B cell (primary cell): ENCODE measurements around the gene B3GNT9. TPM values are rescaled to one million over a fixed set of nuclear protein-coding genes. Genes with fewer than 3 reads are reported as not detected.

Source experiments
- ATAC-seq: fragments of 200-7000 bp; cut with Tn5 transposase; one replicate; pipeline ENCODE4 v1.10.0; 2021; ENCODE audit warnings: low read depth, mild to moderate bottlenecking, moderate number of reproducible peaks, moderate library complexity
- CTCF ChIA-PET: fragments of 350-600 bp; sonication (Branson Sonifier 250); formaldehyde crosslinking; loops from one replicate; lab custom pipeline; 2021; ENCODE audit warnings: antibody characterized with exemption, inconsistent platforms; lab: Charles Lee
- POLR2A ChIA-PET: fragments of 350-600 bp; sonication (Branson Sonifier 250); formaldehyde crosslinking; loops from one replicate; lab custom pipeline; 2021; ENCODE audit warnings: antibody characterized with exemption; lab: Charles Lee
- DNase-seq: peaks from one replicate; pipeline ENCODE4 v3.0.0; 2013
- H2AFZ ChIP-seq: 2 replicates; pipeline ENCODE4 v1.6.1; 2012; ENCODE audit warnings: mild to moderate bottlenecking, low read depth, low read length; ENCODE audit not compliant: insufficient read depth, poor library complexity, severe bottlenecking
- H3K27ac ChIP-seq, 2 donors: 1 replicate in 1 of 2; 2 replicates in 1 of 2; pipeline ENCODE4 v1.5.1; 2012 to 2013; ENCODE audit warnings: low read length in 2 of 2, mild to moderate bottlenecking in 2 of 2, moderate library complexity in 1 of 2
- H3K27me3 ChIP-seq, 4 experiments: fragments of 200-600 bp in 1 of 4; sonication (generic) in 1 of 4; replicated peaks in 1 of 4; 1 replicate in 2 of 4; 2 replicates in 2 of 4; pipeline versions ENCODE4 v1.6.1 to v1.7.0; 2013 to 2016; ENCODE audit warnings: low read length in 3 of 4, mild to moderate bottlenecking in 2 of 4, mixed read lengths in 1 of 4, moderate library complexity in 1 of 4; ENCODE audit not compliant: insufficient read depth in 4 of 4, control insufficient read depth in 3 of 4; ENCODE audit errors: control extremely low read depth in 1 of 4
- H3K36me3 ChIP-seq, 2 experiments: replicated peaks in 1 of 2; 1 replicate in 1 of 2; 2 replicates in 1 of 2; pipeline versions ENCODE4 v1.6.1 to v1.7.1; 2013; ENCODE audit warnings: low read length in 1 of 2; ENCODE audit not compliant: insufficient read depth in 2 of 2, control insufficient read depth in 1 of 2; ENCODE audit errors: control extremely low read depth in 1 of 2, extremely low read depth in 1 of 2
- H3K4me1 ChIP-seq, 2 donors: fragments of 200-600 bp in 1 of 2; sonication (generic) in 1 of 2; 1 replicate in 1 of 2; 2 replicates in 1 of 2; pipeline versions ENCODE4 v1.5.1 to v1.6.1; 2013 to 2017; ENCODE audit warnings: low read length in 2 of 2; ENCODE audit not compliant: control insufficient read depth in 2 of 2, insufficient read depth in 2 of 2
- H3K4me2 ChIP-seq: replicated peaks from 2 replicates; pipeline ENCODE3; 2012; ENCODE audit warnings: mild to moderate bottlenecking, low read depth, low read length; ENCODE audit not compliant: poor library complexity, severe bottlenecking
- H3K4me3 ChIP-seq, 5 experiments: fragments of 200-600 bp in 1 of 5; sonication (generic) in 1 of 5; 1 replicate in 3 of 5; 2 replicates in 2 of 5; pipeline versions ENCODE4 v1.5.1 to v1.7.0; 2011 to 2016; ENCODE audit warnings: low read length in 4 of 5, mild to moderate bottlenecking in 4 of 5, low read depth in 2 of 5, control low read depth in 1 of 5, moderate library complexity in 1 of 5; ENCODE audit not compliant: insufficient read depth in 1 of 5; ENCODE audit errors: control extremely low read depth in 1 of 5, extremely low read depth in 1 of 5
- H3K79me2 ChIP-seq: fragments of 200-600 bp; sonication (generic); one replicate; pipeline ENCODE4 v1.6.0; 2016; ENCODE audit warnings: low read length; ENCODE audit not compliant: control insufficient read depth, insufficient read depth
- H3K9ac ChIP-seq: fragments of 200-600 bp; sonication (generic); 2 replicates; pipeline ENCODE4 v1.6.1; 2017; ENCODE audit warnings: mild to moderate bottlenecking, low read length, moderate library complexity
- H3K9me3 ChIP-seq, 3 donors: one replicate each; pipeline versions ENCODE4 v1.6.1 to v1.7.1; 2013; ENCODE audit warnings: low read length in 2 of 3; ENCODE audit not compliant: control insufficient read depth in 2 of 3, insufficient read depth in 1 of 3; ENCODE audit errors: control extremely low read depth in 1 of 3
- H4K20me1 ChIP-seq: 2 replicates; pipeline ENCODE4 v1.6.0; 2012; ENCODE audit warnings: mild to moderate bottlenecking, low read length; ENCODE audit not compliant: insufficient read depth, control insufficient read depth, poor library complexity, severe bottlenecking
- H3K27ac Mint-ChIP-seq: one replicate; pipeline ENCODE4 v1.8.0; 2021; ENCODE audit warnings: mixed read lengths
- H3K27me3 Mint-ChIP-seq: one replicate; pipeline ENCODE4 v1.8.0; 2021; ENCODE audit warnings: mixed read lengths
- H3K4me1 Mint-ChIP-seq: one replicate; pipeline ENCODE4 v1.8.0; 2021; ENCODE audit warnings: mixed read lengths
- H3K4me3 Mint-ChIP-seq: one replicate; pipeline ENCODE4 v1.8.0; 2021; ENCODE audit warnings: mixed read lengths
- H3K9me3 Mint-ChIP-seq: one replicate; pipeline ENCODE4 v1.8.0; 2022; ENCODE audit warnings: mixed read lengths; ENCODE audit not compliant: insufficient read depth
- EZH2 ChIP-seq: IDR thresholded peaks from 2 replicates; pipeline ENCODE4 v1.6.1; 2012; ENCODE audit warnings: borderline replicate concordance, low read depth, mild to moderate bottlenecking, moderate library complexity, low read length; ENCODE audit not compliant: insufficient read depth, poor library complexity, severe bottlenecking
- WGBS: methylation state at CpG from one replicate; pipeline ENCODE4 v1.1.5; 2013; ENCODE audit warnings: missing lambda C conversion rate; ENCODE audit not compliant: insufficient coverage; 5-methylcytosine and 5-hydroxymethylcytosine counted together
- intact Hi-C: fragments of 100-400 bp; cut with micrococcal nuclease; formaldehyde crosslinking; loops from one replicate; pipeline ENCODE4 v1.10.0; 2022
- polyA plus RNA-seq: library from polyadenylated mRNA; depleted of rRNA; stranded (reverse); fragments of >200 nt; gene quantifications from 2 replicates; pipeline ENCODE4 v1.2.3, GENCODE V29; 2012
- total RNA-seq, 2 donors: library from RNA; stranded (reverse); fragments of 120-200 nt in 1 of 2; gene quantifications; 1 replicate in 1 of 2; 2 replicates in 1 of 2; pipeline versions ENCODE4 v1.2.3 to v1.2.4, GENCODE V29; 2013 to 2022
- TF ChIP-seq, protein P1 (sequence below): fragments of 200-600 bp; IDR thresholded peaks from one replicate; pipeline ENCODE4 v1.8.0; 2022; ENCODE audit warnings: antibody characterized with exemption, mild to moderate bottlenecking

B3GNT9 gene
- total and polyA plus RNA-seq, 2 donors (not counting 1 experiment from before 2014, with no cell fraction given) = 1.6 to 2.5 TPM

DNA sequence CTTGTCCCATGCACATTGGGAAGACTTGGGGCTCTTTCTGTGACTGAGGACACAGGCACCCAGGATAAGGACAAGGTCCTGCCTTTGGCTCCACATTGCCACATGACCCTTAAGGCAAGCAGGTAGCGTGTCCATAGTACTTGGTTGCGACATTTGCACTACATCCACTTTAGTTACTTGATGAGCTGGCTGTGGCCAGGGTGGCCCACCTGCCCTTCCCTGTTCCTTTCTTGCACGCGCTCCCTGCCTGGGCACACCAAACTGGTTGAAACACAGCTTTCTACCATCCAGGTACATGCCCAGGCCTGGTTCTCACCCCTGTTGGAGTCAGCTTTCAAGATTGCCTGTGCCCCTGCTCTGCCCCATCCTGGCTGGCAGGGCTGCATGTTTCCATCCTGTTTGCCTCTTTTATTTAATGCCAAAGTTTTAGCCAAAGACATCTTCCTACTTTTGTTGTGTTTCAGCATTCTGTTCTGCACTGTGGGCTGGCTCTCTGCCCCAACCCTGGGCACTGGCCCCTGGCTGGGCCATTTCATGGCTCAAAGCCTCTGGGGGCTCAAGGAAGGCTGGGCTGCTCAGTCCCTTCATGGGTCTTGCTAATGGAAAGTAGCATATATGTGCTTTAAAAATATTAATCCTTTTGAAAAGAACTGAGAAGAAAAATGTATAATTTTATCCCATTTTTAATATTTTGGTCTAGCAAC lies 3.2 kb downstream of the B3GNT9 start:
- peaks cover 10 to 14% of the 10 kb centered on the region in 2 donors for H3K4me1 ChIP-seq
- H3K4me2 ChIP-seq = no peak overlapping the region
- Mint-ChIP-seq H3K27me3 (peaks cover 20% of the 10 kb centered on the region), H3K4me3 (no peak overlapping the region), H3K27ac (no peak overlapping the region), H3K9me3 (no peaks in the 10 kb centered on the region), H3K4me1 (peaks cover 12% of the 10 kb centered on the region)
- peaks cover 0 to 19% (median 0%) of the 10 kb centered on the region in 3 donors for H3K9me3 ChIP-seq
- no peaks in the 10 kb centered on the region for H4K20me1 ChIP-seq
- 98% methylated on average over 4 of the region's 4 CpGs for WGBS
- no peak overlapping the region for H3K9ac ChIP-seq
- intact Hi-C loops = no loop called here
- no peak for TF ChIP-seq EZH2
- TF ChIP-seq, protein P1, sequence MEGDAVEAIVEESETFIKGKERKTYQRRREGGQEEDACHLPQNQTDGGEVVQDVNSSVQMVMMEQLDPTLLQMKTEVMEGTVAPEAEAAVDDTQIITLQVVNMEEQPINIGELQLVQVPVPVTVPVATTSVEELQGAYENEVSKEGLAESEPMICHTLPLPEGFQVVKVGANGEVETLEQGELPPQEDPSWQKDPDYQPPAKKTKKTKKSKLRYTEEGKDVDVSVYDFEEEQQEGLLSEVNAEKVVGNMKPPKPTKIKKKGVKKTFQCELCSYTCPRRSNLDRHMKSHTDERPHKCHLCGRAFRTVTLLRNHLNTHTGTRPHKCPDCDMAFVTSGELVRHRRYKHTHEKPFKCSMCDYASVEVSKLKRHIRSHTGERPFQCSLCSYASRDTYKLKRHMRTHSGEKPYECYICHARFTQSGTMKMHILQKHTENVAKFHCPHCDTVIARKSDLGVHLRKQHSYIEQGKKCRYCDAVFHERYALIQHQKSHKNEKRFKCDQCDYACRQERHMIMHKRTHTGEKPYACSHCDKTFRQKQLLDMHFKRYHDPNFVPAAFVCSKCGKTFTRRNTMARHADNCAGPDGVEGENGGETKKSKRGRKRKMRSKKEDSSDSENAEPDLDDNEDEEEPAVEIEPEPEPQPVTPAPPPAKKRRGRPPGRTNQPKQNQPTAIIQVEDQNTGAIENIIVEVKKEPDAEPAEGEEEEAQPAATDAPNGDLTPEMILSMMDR = no peak
- peaks cover 0 to 28% (median 10%) of the 10 kb centered on the region in 4 experiments for H3K27me3 ChIP-seq
- no peaks in the 10 kb centered on the region for H3K79me2 ChIP-seq
- ATAC-seq (no peak), DNase-seq (no peak)
- H3K4me3 ChIP-seq = no peak overlapping the region
- POLR2A ChIA-PET = no interaction called here
- CTCF ChIA-PET = interaction anchor here (0.6 kb wide), 1 partner anchor 28 kb away, joined by 3 read pairs; no protein-coding TSS in a partner anchor
- no peak overlapping the region for H3K27ac ChIP-seq
- H3K36me3 ChIP-seq = peaks cover 0 to 50% of the 10 kb centered on the region in 2 experiments
- H2AFZ ChIP-seq = no peak overlapping the region
